HepG2 (cell line): ENCODE data around the gene MRPS21. TPM values are rescaled to one million over a fixed set of nuclear protein-coding genes. Genes with fewer than 3 reads are reported as not detected.
A peak's percentile ranks its signal among the peaks of the same experiment; 100 is the strongest.

ENCODE experiments used
- CREB1 ChIP-seq, 2 experiments: fragments of 450-650 bp in 1 of 2; IDR thresholded peaks; 2 replicates each; pipeline ENCODE4 v1.6.1; 2016 to 2017; ENCODE audit warnings: control low read depth in 1 of 2, mild to moderate bottlenecking in 1 of 2, missing compliant biosample characterization in 1 of 2, missing genetic modification characterization in 1 of 2
- ISL2 ChIP-seq: sonication (generic); formaldehyde crosslinking; IDR thresholded peaks from 2 replicates; pipeline ENCODE4 v1.5.0; 2020; ENCODE audit warnings: missing genetic modification reagents
- JUN ChIP-seq: sonication (generic); formaldehyde crosslinking; IDR thresholded peaks from 2 replicates; pipeline ENCODE4 v1.4.0; 2020; ENCODE audit warnings: mild to moderate bottlenecking, missing genetic modification reagents
- PTBP1 ChIP-seq: fragments of 200-400 bp; formaldehyde crosslinking; IDR thresholded peaks from 2 replicates; pipeline ENCODE4 v1.6.1; 2018; ENCODE audit warnings: low read length, low read depth; ENCODE audit not compliant: poor library complexity, severe bottlenecking
- RELA ChIP-seq: sonication (generic); formaldehyde crosslinking; IDR thresholded peaks from 2 replicates; pipeline ENCODE4 v1.4.0; 2020; ENCODE audit warnings: missing genetic modification reagents
- TBX2 ChIP-seq: sonication (generic); formaldehyde crosslinking; IDR thresholded peaks from 2 replicates; pipeline ENCODE4 v1.5.0; 2020; ENCODE audit warnings: missing genetic modification reagents, mild to moderate bottlenecking, borderline replicate concordance
- ZC3H13 ChIP-seq: sonication (generic); formaldehyde crosslinking; IDR thresholded peaks from 2 replicates; pipeline ENCODE4 v1.8.1; 2023; ENCODE audit warnings: mild to moderate bottlenecking, missing genetic modification reagents, moderate library complexity
- ZFAT ChIP-seq: sonication (generic); formaldehyde crosslinking; conservative IDR thresholded peaks from 2 replicates; pipeline ENCODE4 v1.8.1; 2023; ENCODE audit warnings: missing genetic modification reagents, inconsistent platforms
- ZNF138 ChIP-seq: sonication (generic); formaldehyde crosslinking; IDR thresholded peaks from 2 replicates; pipeline ENCODE4 v1.5.0; 2020; ENCODE audit warnings: mild to moderate bottlenecking, low read depth, missing genetic modification reagents
- ZNF207 ChIP-seq: fragments of 450-650 bp; IDR thresholded peaks from 2 replicates; pipeline ENCODE4 v1.6.1; 2016; ENCODE audit warnings: antibody characterized with exemption, borderline replicate concordance
- ZNF839 ChIP-seq: sonication (generic); formaldehyde crosslinking; IDR thresholded peaks from 2 replicates; pipeline ENCODE4 v1.4.0; 2020; ENCODE audit warnings: missing genetic modification reagents, mild to moderate bottlenecking, borderline replicate concordance
- ZSCAN21 ChIP-seq: sonication (generic); formaldehyde crosslinking; IDR thresholded peaks from 2 replicates; pipeline ENCODE4 v1.8.0; 2022; ENCODE audit warnings: mild to moderate bottlenecking, missing genetic modification reagents, moderate library complexity, borderline replicate concordance
- polyA plus RNA-seq, 8 experiments: library from polyadenylated mRNA; depleted of rRNA in 3 of 8; stranded (reverse) in 7 of 8; unstranded in 1 of 8; fragments of >200 nt; fragmentation: Illumina TruSeq in 4 of 8; extraction: Trizol in 4 of 8; gene quantifications; 2 replicates each; pipeline versions ENCODE4 v1.2.1 to v1.2.3, GENCODE V29; 2011 to 2016; ENCODE audit warnings: low read depth in 4 of 8, missing spikeins in 1 of 8, mixed read lengths in 1 of 8; ENCODE audit not compliant: insufficient read depth in 1 of 8
- total RNA-seq, 5 experiments: library from RNA; depleted of rRNA; stranded (reverse); fragments of >200 nt; fragmentation: Illumina TruSeq; extraction: Trizol; gene quantifications; 2 replicates each; pipeline ENCODE4 v1.2.3, GENCODE V29; 2016; ENCODE audit warnings: low read depth in 1 of 5
- TF ChIP-seq, protein P1 (sequence below): IDR thresholded peaks from 2 replicates; pipeline ENCODE4 v1.6.1; 2016; ENCODE audit warnings: missing genetic modification reagents, missing compliant biosample characterization
- TF ChIP-seq, protein P2 (sequence below): sonication (generic); formaldehyde crosslinking; IDR thresholded peaks from 2 replicates; pipeline ENCODE4 v1.4.0; 2020; ENCODE audit warnings: missing genetic modification reagents, borderline replicate concordance
- TF ChIP-seq, protein P3 (sequence below), 2 experiments: sonication (generic) in 1 of 2; formaldehyde crosslinking in 1 of 2; IDR thresholded peaks; 2 replicates each; pipeline versions ENCODE4 v1.4.0 to v1.6.1; 2016 to 2020; ENCODE audit warnings: borderline replicate concordance in 1 of 2, low read depth in 1 of 2, mild to moderate bottlenecking in 1 of 2, missing genetic modification reagents in 1 of 2

Gene MRPS21
- total and polyA plus RNA-seq, 2 of the 13 experiments (the other 11 are each of a cell fraction or from before 2014, with no cell fraction given), result 59.4 to 64.2 TPM

DNA sequence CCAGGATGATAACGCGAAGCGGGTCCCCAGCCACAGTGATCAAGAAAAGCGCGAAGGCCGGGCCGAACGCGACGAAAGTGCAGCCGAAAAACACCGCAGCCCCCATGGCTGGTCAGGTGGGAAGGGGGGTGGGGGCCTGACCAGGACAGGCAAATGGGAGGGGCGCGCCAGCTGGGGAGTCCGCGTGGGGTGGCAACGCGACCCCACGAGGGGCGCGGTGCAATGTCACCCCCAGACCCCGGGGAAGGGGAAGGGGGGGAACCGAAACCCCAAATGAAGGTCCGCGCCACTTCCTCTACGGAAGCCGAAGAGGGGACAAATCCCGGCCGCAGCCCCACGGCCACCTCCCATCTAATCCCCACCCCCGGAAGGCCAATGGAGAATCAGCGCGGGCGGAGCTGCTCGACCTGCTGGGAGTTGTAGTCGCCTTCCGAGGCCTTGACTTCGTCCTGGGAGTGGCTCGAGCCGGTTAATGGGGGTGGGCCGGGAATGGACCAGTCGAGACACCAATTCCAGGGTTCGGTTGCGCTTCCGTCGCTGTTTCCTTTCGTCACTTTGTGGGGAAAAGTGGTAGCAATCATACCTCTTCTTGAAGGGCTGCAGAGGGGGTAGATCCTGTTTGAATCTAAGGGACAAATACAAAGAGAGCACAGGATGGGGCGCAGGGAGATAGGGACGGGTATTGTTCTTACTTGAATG is 24.8 kb upstream of the MRPS21 start, which contains the start of gene APH1A (continued):
- TF ChIP-seq, protein P1, sequence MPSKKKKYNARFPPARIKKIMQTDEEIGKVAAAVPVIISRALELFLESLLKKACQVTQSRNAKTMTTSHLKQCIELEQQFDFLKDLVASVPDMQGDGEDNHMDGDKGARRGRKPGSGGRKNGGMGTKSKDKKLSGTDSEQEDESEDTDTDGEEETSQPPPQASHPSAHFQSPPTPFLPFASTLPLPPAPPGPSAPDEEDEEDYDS, result peak; percentile 33
- TF ChIP-seq, protein P2, sequence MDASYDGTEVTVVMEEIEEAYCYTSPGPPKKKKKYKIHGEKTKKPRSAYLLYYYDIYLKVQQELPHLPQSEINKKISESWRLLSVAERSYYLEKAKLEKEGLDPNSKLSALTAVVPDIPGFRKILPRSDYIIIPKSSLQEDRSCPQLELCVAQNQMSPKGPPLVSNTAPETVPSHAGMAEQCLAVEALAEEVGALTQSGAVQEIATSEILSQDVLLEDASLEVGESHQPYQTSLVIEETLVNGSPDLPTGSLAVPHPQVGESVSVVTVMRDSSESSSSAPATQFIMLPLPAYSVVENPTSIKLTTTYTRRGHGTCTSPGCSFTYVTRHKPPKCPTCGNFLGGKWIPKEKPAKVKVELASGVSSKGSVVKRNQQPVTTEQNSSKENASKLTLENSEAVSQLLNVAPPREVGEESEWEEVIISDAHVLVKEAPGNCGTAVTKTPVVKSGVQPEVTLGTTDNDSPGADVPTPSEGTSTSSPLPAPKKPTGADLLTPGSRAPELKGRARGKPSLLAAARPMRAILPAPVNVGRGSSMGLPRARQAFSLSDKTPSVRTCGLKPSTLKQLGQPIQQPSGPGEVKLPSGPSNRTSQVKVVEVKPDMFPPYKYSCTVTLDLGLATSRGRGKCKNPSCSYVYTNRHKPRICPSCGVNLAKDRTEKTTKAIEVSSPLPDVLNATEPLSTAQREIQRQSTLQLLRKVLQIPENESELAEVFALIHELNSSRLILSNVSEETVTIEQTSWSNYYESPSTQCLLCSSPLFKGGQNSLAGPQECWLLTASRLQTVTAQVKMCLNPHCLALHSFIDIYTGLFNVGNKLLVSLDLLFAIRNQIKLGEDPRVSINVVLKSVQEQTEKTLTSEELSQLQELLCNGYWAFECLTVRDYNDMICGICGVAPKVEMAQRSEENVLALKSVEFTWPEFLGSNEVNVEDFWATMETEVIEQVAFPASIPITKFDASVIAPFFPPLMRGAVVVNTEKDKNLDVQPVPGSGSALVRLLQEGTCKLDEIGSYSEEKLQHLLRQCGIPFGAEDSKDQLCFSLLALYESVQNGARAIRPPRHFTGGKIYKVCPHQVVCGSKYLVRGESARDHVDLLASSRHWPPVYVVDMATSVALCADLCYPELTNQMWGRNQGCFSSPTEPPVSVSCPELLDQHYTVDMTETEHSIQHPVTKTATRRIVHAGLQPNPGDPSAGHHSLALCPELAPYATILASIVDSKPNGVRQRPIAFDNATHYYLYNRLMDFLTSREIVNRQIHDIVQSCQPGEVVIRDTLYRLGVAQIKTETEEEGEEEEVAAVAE (CRISPR knock-in tag), result peak; percentile 87
- TF ChIP-seq, protein P3, sequence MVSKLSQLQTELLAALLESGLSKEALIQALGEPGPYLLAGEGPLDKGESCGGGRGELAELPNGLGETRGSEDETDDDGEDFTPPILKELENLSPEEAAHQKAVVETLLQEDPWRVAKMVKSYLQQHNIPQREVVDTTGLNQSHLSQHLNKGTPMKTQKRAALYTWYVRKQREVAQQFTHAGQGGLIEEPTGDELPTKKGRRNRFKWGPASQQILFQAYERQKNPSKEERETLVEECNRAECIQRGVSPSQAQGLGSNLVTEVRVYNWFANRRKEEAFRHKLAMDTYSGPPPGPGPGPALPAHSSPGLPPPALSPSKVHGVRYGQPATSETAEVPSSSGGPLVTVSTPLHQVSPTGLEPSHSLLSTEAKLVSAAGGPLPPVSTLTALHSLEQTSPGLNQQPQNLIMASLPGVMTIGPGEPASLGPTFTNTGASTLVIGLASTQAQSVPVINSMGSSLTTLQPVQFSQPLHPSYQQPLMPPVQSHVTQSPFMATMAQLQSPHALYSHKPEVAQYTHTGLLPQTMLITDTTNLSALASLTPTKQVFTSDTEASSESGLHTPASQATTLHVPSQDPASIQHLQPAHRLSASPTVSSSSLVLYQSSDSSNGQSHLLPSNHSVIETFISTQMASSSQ (IDR thresholded peaks at IDR 0.05; ENCODE audit: low read depth), result 0 out of 2 replicates have a peak, but pooled peaks have one; percentile 23
- TF ChIP-seq, protein P3 (CRISPR knock-in tag; IDR thresholded peaks at IDR 0.05; ENCODE audit: borderline replicate concordance), result no peak; the same call in 1 of the 2 replicates
- TF ChIP-seq JUN (CRISPR knock-in tag) (no peak), ZNF839 (CRISPR knock-in tag) (0 out of 2 replicates have a peak, but pooled peaks have one; percentile 28), TBX2 (CRISPR knock-in tag) (peak; percentile 80), RELA (CRISPR knock-in tag) (no peak), ISL2 (CRISPR knock-in tag) (peak; percentile 57; the same call in 1 of the 2 replicates), ZFAT (CRISPR knock-in tag) (peak; percentile 88; the same call in 1 of the 2 replicates), ZSCAN21 (no peak), PTBP1 (no peak), ZC3H13 (no peak), ZNF138 (CRISPR knock-in tag) (no peak), ZNF207 (no peak), CREB1 (IDR thresholded peaks at IDR 0.05) (peak; percentile 46), CREB1 (CRISPR knock-in tag; IDR thresholded peaks at IDR 0.05) (peak; percentile 94)
